ENCODE results near the gene S100A14. TPM values are rescaled to one million over a fixed set of nuclear protein-coding genes. Genes with fewer than 3 reads are reported as not detected.

The S100A14 gene
- total RNA-seq = 0.35 TPM
- long read RNA-seq, partial matches to known transcripts = 0 of 2 reads
- long read RNA-seq, other reads (novel, unspliced or antisense) = 1 of 2 reads

DNA sequence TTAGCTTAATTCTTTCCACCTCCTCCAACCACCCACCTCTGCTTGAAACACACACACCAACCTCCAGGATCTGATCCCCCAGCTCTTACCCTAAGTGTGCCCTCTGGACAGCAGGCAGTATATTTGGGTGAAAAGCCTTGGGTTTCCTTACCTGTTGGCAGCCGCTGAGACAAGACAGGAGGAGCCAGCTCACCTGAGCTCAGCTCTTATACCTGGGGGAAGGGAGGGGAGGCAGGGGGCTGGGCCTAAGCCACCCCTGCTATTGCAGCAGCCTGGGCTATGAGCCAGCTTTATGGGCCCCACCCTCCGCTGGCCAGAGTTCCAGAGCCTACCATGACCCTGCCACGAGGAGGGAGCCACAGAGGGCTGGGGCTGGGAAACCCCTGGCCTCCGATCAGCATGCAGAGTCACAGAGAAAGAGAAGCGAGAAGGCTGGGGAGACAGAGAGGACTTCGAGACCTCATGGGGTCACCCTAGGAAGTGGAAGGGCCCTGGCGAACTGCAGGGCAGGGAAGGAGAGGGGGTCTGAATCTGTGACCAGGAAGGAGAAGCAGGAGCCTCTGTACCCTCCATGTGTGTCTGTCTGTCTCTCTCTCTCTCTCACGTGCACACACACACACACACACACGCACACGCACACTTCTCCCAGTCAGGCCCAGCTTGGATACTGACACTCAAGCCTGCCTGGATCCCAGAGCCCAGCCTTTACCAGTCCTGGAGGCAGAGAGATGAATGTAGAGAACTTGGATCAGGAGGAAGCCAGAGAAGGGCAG, at the start of gene S100A14:
S100A14 (minus strand) TSS at position 182 of the 773 bp plus-strand sequence. CDS start 467 bp downstream, outside the sequence.
- DNase-seq (ENCODE audit: low spot score) = no peak

DNA sequence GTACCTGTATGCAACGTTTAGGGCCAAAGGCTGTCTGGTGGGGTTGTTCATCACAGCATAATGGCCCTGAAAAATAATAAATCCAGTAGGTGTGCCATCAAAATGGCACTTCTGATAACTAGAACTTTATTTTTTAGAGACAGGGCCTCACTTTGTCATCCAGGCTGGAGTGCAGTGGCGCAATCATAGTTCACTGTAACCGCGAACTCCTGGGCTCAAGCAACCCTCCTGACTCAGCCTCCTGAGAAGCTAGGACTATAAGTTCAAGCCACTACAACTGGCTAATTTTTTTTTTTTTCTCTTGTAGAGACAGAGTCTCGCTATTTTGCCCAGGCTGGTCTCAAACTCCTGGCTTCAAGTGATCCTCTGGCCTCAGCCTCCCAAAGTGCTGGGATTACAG, 47.1 kb upstream of the S100A14 start:
- DNase-seq (ENCODE audit: low spot score) = peak; percentile 35

DNA sequence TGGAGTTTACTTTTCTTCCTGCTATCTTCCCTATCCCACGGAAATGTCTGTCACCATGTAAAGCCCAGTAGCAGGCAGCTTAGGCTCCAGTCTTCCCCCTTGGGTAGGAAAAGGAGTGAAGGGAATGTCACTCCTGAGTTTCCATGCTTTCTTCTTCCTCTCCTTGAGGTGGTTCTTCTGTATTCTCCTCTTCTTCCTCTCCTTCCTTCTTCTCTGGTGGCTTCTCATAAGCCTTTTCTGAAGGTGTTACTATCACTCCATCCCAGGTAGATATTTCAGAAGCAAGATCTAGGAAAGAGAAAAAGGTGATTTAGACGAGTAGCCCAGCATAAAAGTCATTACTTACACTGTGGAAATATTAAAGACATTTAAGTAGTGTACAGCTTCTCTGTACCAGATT, 46.1 kb upstream of the S100A14 start:
- DNase-seq (ENCODE audit: low spot score) = no peak

DNA sequence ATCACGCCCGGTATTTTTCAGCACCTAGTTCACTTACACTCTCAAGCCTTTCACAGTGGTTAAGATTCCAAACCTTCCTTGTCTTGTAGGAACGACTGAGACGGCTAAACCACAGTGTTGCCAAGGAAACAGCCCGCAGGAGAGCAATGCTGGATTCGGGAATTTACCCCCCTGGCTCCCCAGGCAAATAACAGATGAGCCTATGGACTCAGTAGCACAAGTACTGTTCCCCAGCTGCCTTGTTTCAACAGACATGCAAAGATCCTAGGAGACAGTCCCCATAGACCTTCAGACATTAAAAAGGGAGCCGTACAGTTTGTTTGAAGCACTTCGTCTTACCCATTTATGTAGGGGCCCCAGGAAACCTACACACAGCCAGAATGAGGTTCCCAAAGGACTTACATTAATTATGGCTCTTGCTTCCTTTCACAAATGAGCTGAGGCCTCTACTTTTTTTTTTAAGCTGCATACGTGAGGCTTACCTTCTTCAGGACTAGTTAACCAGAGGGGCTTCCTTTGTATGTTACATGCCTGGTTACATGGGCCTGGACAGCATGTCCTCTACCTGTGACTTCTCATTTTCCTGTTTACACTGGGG, 45.1 kb upstream of the S100A14 start:
- peak; percentile 18 for DNase-seq (ENCODE audit: low spot score)

DNA sequence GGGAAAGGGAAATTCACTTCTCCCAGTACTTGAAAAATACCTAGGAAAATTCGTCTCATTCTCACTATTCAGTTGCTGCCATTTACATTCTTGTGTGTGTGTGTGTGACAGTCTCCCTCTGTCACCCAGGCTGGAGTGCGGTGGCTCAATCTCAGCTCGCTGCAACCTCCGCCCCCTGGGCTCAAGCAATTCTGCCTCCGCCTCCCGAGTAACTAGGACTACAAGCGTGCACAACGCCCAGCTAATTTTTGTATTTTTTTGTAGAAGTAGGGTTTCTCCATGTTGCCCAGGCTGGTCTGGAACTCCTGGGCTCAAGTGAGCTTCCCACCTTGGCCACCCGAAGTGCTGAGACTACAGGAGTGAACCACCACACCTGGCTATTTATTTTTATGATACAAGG, 43.5 kb upstream of the S100A14 start:
- DNase-seq (ENCODE audit: low spot score) = peak; percentile 82

DNA sequence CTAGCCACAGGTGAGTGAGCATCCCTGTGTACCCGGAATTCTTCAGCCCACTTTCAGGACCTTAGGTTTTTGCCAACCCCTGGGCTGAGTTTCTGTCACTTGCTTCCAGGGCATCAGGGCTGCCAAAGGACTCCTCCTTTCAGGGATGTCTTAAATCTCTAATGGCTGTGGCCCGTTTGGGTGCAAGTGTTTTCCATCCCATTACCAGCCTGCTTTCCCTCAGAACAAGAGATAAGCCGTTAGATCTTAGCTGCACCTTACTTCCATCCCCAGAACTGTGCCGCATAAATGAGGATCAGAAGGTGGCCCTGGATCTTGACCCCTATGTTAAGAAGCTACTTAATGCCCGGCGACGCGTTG, 43.0 kb upstream of the S100A14 start:
- no peak for DNase-seq (ENCODE audit: low spot score)

DNA sequence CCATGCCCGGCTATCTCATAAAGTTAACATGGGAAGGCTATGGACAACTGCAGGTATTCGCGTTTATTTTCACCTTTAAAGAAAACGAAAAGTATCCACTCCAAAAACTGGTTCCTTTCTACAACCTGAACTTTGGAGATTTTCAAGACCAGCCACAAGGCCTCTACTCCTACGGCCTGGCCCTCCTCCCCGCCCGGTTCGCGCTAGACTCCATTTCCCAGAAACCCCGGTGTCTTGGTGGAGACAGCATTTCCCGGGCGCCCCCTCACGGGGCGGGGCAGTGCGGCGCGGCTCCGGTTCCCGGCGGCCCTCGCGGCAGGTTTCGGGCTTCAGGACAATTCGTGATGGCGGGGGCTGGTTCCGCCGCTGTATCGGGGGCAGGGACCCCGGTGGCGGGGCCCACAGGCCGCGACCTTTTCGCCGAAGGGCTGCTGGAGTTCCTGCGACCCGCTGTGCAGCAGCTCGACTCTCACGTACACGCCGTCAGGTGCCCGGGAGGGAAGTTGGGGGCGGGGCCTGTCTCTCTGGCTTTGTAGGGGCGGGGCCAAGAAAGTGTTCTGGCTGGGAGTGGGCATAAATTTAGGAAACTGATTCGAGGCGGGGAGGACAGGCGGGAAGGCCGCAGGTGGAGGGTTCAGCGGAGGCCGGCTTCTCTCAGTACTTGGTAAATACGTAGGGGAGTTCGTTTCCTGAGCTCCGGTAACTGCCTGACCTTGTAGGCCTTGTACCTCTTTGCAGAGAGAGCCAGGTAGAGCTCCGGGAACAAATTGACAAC, 42.5 kb upstream of the S100A14 start, which contains the start of gene SNAPIN:
SNAPIN (plus strand) TSS at position 304 of the 775 bp plus-strand sequence; CDS start at position 345, 41 bp downstream.
- DNase-seq (ENCODE audit: low spot score) = peak; percentile 97

DNA sequence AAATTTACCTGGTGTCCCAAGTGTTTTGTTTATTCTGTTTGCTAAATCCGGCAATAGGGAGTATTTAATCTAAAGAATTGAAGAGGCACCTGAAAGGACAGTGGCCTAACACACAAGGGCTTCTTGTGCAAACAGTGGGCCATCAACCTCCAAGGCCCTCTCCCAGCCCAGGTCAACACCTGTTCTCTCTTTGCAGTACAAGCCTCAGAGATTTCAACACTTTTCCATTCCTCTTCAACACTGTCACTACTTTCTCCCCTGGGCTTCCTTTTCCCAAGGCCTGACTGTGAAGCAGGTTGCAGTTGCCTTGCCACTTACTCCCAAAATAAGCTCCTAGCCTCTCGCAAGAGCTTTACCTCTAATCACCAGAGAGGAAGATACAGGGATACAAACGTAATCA, 39.2 kb upstream of the S100A14 start:
- DNase-seq (ENCODE audit: low spot score) = peak; percentile 5

DNA sequence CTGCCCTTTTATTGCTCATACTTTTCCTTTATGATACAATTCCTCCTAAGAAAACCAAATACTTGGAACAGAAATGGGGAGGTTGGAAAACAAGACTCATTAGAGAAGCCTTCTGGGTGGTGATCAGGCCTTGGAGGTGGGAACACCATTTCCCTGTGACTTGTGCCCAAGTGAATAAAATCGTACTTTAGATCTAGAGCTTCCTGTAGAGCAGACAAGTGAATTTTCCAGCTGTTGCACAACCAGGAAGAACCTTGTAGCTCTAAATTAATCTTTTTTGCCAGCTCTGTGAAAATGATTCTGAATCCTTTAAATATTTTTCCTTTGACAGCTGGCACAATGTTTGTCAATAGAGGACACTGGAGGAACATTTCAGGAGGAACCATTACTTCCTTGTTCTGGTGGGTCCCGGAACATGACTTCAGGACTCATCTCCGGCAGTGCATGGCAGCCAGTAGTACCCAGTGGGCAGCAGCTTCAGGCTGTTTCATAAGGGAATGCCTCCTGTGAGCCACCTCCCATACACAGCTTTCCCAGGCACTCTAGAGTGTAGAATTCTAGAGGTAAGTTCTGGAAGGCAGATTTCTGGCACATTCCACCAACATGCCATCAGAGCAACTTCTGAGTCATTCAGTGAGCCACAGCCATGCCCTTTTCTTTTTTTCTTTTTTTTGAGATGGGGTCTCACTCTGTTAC, 36.8 kb upstream of the S100A14 start:
- DNase-seq (ENCODE audit: low spot score) = peak; percentile 33

DNA sequence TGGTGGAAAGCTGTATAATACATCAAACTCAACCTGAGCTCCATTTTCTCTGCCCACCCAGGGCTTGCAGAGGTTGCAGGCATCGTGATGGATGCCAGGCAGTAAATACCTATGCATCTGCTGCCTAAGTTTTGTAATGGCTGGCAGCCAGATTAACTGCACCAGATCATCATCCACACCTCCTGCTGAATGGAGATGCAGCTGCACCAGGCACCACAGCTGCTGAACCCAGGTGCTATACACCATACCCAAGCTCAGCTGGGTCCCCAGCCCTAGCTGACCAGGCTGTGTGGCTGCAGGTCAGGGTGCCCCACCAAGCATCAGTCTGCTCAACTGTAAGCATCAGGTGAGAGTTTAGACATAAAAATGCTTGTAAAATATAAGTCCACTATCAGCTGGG, 35.6 kb upstream of the S100A14 start:
- peak; percentile 20 for DNase-seq (ENCODE audit: low spot score)

DNA sequence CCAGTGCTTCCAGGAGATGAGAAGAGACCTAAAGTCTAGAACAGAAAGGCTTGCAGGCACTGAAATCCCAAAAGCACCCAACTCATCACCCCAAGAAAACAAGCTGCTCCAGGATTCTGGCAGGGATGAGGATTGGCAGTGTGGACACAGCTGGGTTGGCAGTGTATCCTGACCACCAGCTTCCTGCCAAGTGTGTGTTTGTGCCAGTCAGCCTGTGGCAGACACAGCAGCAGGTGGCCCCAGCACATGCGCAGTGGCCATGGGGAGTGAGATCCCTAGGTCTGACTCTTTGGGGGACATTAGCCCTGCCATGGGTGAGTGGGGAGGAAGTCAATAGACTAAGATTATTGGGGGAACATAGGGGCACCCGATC, 33.7 kb upstream of the S100A14 start:
- peak; percentile 86 for DNase-seq (ENCODE audit: low spot score)

DNA sequence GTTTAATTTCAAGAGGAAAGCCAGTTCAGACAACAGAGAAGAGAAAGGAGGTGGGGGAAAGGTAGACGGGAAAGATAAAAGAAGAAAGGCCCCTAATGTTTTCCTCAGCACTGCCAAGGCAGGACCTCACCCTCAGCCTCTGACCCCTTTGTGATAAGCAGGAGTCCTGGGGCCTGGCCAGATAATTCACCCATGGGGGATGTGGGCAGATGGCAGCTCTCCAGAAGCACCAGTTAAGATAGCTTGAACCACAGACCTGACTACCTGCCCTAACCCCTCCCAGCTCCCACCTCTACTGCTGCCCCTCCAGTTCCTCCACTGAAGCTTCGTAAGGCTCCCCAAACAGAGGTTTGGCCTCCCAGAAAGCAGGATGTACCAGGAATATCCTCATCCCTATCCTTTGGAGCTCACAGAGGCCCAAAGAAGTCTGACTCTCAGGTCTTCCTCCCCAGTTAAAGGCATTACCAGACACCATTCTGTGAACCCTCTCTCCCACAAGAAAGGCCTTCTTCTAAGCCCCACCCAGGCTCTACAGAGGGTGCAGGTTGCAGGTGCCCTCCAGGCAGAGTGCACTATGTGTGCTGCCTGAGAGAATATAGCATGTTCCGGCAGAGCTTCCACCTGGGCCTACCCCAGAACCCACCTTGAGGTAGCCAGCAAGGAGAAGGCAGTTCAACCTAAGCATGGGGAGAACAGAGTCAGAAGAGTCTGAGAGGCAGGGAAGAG, 33.2 kb upstream of the S100A14 start:
- peak; percentile 47 for DNase-seq (ENCODE audit: low spot score)

DNA sequence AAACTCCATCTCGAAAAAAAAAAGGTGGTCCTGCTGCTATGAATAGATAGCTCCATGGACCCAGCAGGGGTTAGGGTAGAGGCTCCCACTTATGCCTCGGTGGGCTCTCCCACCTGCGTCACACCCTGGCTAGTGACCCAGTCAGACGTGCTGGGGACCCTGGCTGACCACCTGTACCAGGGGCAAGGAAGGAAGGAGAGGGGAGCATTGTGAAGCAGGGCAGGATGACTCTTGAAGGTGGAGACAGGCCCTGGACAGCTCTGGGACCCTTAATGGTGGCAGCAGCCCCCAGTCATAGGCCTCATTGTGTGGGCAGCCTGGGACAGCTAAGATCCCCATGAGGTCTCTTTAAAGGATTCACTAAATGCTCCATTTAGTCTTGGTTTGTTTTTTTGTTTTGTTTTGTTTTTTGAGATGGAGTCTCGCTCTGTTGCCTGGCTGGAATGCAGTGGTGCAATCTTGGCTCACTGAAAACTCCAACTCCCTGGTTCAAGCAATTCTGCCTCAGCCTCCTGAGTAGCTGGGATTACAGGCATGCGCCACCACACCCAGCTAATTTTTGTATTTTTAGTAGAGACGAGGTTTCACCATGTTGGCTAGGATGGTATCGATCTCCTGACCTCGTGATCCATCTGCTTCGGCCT, 32.0 kb upstream of the S100A14 start:
- DNase-seq (ENCODE audit: low spot score) = peak; percentile 60

DNA sequence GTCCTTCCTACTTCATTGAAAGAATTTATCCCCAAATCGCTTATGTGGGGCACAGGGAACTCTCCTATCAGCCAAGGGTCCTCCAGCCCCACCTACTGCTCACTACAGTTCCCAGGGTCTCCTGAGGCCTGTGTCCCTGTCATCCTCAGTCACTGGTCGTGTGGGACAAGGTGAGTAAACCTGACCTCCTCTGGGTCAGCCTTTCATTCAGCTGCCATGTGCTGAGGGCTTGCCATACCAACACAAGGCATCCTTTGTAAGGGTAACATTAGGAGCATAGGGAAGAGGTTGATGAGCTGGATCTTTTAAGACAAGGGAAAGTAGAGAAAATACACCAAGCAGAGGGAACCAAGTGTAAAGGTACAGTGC, 31.2 kb upstream of the S100A14 start:
- DNase-seq (ENCODE audit: low spot score) = peak; percentile 4

DNA sequence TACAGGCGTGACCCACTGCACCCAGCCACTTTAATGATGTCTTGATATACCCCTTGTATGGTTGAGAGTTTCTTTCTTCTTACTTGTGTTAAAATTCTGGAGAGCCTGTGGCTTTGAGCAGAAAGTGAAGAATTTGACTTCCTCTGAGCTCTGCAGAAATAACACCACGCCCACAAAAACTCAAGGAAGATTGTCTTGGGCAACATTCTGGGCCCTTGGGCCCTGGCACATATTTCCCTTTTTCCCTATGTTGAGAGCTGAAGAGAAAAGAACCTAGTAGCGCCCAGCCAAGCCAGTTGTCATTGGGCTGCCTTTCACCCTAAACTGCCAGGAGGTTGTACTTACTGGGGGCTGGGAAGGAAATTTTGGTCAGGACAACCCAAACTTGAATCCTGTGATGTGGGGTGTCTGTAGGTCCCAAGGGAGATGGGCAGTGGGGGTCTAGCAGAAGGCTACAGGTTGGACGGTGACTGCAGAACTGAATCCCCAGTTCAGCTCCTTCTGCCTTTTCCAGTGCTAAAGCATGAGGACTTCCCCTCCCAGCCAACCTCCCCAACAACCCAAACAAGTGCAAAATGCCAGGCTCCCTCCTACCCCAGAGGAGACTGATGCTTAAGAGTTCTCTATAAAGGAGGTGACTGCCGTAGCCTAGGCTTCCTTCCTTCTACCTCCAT, 30.7 kb upstream of the S100A14 start:
- DNase-seq (ENCODE audit: low spot score) = peak; percentile 26

DNA sequence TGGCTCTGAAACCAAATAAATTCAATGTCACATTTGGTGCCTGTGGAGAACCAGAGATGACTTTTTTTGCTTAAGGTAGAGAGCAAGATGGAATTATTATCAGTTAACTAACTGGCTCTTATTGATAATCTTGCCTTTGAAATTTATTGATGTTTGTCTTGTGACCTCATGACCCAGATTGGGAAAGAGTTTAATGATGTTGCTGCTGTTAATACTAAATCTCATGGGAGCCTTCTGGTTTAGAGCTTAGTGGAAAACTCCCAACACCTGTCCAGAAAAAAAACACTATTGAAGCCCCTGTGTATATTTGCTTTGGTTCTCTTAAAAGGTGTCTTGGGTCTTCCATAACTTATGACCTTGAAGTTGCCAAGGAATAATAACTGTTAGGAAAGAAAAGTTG, 27.7 kb upstream of the S100A14 start:
- no peak for DNase-seq (ENCODE audit: low spot score)

DNA sequence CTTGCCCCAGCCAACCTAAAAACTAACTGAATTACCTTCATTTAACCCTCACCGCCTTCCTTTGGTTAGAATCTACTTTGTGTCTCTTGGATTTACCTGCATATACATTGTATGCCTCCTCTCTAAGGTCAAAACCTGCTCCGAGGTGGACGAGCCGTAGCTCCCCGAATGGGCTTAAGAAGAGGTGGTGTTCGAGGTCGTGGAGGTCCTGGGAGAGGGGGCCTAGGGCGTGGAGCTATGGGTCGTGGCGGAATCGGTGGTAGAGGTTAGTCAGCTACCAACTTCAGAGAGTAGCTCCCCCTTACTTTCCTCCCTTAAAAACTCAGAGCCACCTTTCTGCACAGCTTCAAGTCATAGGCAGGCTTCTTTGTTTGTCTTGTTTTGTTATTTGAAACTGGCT, 27.0 kb upstream of the S100A14 start:
- DNase-seq (ENCODE audit: low spot score) = peak; percentile 82

DNA sequence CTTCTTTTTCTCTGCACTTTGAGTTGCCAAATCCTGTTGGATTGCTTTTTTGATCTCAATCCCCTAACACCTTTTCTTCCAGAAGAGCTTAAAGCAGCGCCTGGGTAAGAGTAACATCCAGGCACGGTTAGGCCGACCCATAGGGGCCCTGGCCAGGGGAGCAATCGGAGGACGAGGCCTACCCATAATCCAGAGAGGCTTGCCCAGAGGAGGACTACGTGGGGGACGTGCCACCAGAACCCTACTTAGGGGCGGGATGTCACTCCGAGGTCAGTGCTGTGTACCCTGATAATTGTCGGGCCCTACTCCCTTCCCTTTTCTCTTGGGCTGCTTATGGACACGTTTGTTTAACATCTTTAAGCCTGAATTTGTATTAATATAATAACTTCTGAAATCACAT, 26.0 kb upstream of the S100A14 start:
- peak; percentile 74 for DNase-seq (ENCODE audit: low spot score)

DNA sequence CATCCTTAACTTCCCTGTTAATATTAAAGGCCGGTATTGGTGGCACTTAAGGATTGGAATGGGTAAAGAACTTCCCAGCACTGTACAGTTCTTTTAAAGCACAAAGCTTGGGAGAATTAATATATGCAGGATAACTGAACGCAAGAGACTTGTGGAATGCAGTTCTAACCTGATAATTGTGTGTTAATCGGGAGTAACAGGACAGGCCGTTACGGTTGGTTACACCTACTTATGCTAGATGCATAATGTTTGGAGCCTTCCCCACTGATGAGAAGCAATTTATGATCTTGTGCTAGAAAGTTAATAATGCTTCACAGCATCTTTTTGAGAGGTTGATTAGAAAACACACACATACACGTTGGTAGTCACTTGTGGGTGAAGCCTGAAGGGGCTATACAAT, 24.7 kb upstream of the S100A14 start:
- DNase-seq (ENCODE audit: low spot score) = no peak

DNA sequence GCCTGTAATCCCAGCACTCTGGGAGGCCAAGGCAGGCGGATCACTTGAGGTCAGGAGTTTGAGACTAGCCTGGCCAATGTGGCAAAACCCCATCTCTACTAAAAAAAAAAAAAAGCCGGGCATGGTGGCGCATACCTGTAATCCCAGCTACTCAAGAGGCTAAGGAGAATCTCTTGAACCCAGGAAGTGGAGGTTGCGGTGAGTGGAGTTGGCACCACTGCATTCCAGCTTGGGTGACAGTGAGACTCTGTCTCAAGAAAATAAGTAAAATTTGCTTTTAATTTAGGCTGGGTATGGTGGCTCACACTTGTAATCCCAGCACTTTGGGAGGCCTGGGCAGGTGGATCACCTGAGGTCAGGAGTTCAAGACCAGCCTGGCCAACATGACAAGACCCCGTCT, 24.1 kb upstream of the S100A14 start:
- DNase-seq (ENCODE audit: low spot score) = peak; percentile 37

Measured in mesenteric fat pad (tissue), 1 donor.